HG03196 (cell line): ENCODE measurements around the gene CHEK1.
"Not testable (repeated sequence)": the region's sequence is repeated elsewhere in the genome, so short reads cannot be mapped to it uniquely, and the experiment has no call there.

ENCODE experiments used
- ATAC-seq: cut with Tn5 transposase; IDR thresholded peaks from one replicate; pipeline ENCODE4 v1.9.1; 2021; ENCODE audit not compliant: unreplicated experiment

CHEK1 gene

DNA sequence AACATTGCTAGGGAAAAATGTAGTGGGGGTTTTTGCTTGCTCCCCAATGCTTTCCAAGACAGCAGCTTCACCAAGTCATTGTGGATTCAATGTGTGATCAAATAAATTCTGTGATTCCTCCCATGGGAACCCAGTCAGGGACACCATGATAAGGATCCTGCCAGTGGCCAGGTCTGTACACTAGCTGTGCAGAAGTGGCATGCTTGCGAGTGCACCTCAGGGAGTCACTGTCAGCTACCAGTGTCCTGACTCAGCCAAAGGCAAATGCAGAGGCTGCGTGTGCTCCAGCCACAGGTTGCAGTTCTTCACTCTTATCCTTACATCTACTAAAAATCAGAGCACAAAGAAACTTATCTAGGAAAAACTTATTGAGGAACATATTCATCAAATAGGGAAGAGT is 65.0 kb downstream of the CHEK1 start:
- no peak for ATAC-seq

- ATAC-seq: no peak
Observed at GRCh38 chr11:125692887-125693286, 67.9 kb downstream of the CHEK1 start.

GRCh38 chr11:125694951-125695350 is 70.0 kb downstream of the CHEK1 start:
- ATAC-seq: no peak

- no peak for ATAC-seq
Observed at GRCh38 chr11:125701018-125701610, 76.2 kb downstream of the CHEK1 start.

GRCh38 chr11:125701858-125702621 is 77.1 kb downstream of the CHEK1 start:
- no peak for ATAC-seq

- ATAC-seq: not testable (repeated sequence)
Observed at GRCh38 chr11:125704686-125705085, 79.7 kb downstream of the CHEK1 start.

GRCh38 chr11:125720781-125721180 is 95.8 kb downstream of the CHEK1 start:
- no peak for ATAC-seq

- ATAC-seq: no peak
Observed at GRCh38 chr11:125724125-125724524, 99.2 kb downstream of the CHEK1 start.
